GM12878 (cell line): Measurements from ENCODE around the gene ISLR. TPM values are rescaled to one million over a fixed set of nuclear protein-coding genes. Genes with fewer than 3 reads are reported as not detected.

ENCODE experiments used
- ATAC-seq: fragments of 200-7000 bp; cut with Tn5 transposase; 3 replicates; pipeline ENCODE4 v1.9.1; 2020; ENCODE audit warnings: mild to moderate bottlenecking, moderate library complexity
- BruUV-seq: library from RNA; stranded (reverse); fragments of 400-500 nt; replicated peaks from 2 replicates; lab custom pipeline; 2021; lab: Mats Ljungman, UMichigan
- CTCF ChIA-PET: fragments of 300-600 bp; sonication (Branson Sonifier 250); formaldehyde crosslinking; extraction: SDS; loops from one replicate; lab custom pipeline; 2021; ENCODE audit warnings: inconsistent platforms; lab: Yijun Ruan, JAX
- POLR2A ChIA-PET: fragments of 350-600 bp; formaldehyde crosslinking; extraction: SDS; loops from one replicate; lab custom pipeline; 2021; ENCODE audit warnings: inconsistent platforms; lab: Charles Lee
- RAD21 ChIA-PET: fragments of 300-600 bp; sonication (Branson Sonifier 250); formaldehyde crosslinking; loops from one replicate; lab custom pipeline; 2023; ENCODE audit warnings: antibody characterized with exemption; ENCODE audit not compliant: unreplicated experiment; lab: Charles Lee
- SMC1A ChIA-PET: fragments of 300-600 bp; sonication (Branson Sonifier 250); formaldehyde crosslinking; loops from one replicate; lab custom pipeline; 2023; ENCODE audit not compliant: unreplicated experiment, uncharacterized antibody; lab: Charles Lee
- DNase-seq: peaks from one replicate; pipeline ENCODE4 v3.0.0-alpha.2; 2011; ENCODE audit warnings: low read depth, low spot score
- FAIRE-seq: peaks from 3 replicates; lab custom pipeline; 2011; peaks lifted over from hg19 to GRCh38; lab: Jason Lieb, UNC
- H2AFZ ChIP-seq: 2 replicates; pipeline ENCODE4 v1.6.0; 2011; ENCODE audit warnings: low read depth, low read length, control low read depth; ENCODE audit not compliant: control insufficient read depth
- H3K27ac ChIP-seq: 2 replicates; pipeline ENCODE4 v1.5.1; 2011; ENCODE audit warnings: control low read depth; ENCODE audit not compliant: control insufficient read depth, insufficient read depth
- H3K27me3 ChIP-seq, 2 experiments: replicated peaks in 1 of 2; 2 replicates each; pipeline versions ENCODE4 v1.6.0 to v1.6.1; 2011; ENCODE audit warnings: low read length in 1 of 2; ENCODE audit not compliant: control insufficient read depth in 2 of 2, insufficient read depth in 2 of 2
- H3K36me3 ChIP-seq, 2 experiments: 2 replicates each; pipeline ENCODE4 v1.5.1; 2011; ENCODE audit warnings: low read length in 1 of 2; ENCODE audit not compliant: control insufficient read depth in 2 of 2, insufficient read depth in 2 of 2
- H3K4me1 ChIP-seq: 2 replicates; pipeline ENCODE4 v1.6.1; 2011; ENCODE audit warnings: mild to moderate bottlenecking, low read length, moderate library complexity, mixed read lengths; ENCODE audit not compliant: control insufficient read depth, insufficient read depth
- H3K4me2 ChIP-seq: 2 replicates; pipeline ENCODE4 v1.6.0; 2011; ENCODE audit warnings: control low read depth; ENCODE audit not compliant: control insufficient read depth, insufficient read depth
- H3K4me3 ChIP-seq: fragments of 200-600 bp; sonication (generic); 2 replicates; pipeline ENCODE4 v1.5.1; 2016
- H3K79me2 ChIP-seq: 2 replicates; pipeline ENCODE4 v1.6.0; 2011; ENCODE audit warnings: low read length; ENCODE audit not compliant: control insufficient read depth, insufficient read depth
- H3K9ac ChIP-seq: 2 replicates; pipeline ENCODE4 v1.8.0; 2011; ENCODE audit warnings: low read length, control low read depth, mixed read lengths; ENCODE audit not compliant: control insufficient read depth, insufficient read depth
- H3K9me3 ChIP-seq: replicated peaks from 3 replicates; pipeline ENCODE4 v1.5.1; 2011; ENCODE audit warnings: mild to moderate bottlenecking, low read length; ENCODE audit not compliant: control insufficient read depth, insufficient read depth
- H4K20me1 ChIP-seq: 2 replicates; pipeline ENCODE4 v1.6.0; 2011; ENCODE audit not compliant: control insufficient read depth, insufficient read depth
- CBFB ChIP-seq: IDR thresholded peaks from 2 replicates; pipeline ENCODE4 v1.6.1; 2016; ENCODE audit warnings: antibody characterized with exemption, low read depth
- CUX1 ChIP-seq: IDR thresholded peaks from 2 replicates; pipeline ENCODE4 v1.6.1; 2012; ENCODE audit warnings: improper control_type of control experiment, low read depth, low read length; ENCODE audit not compliant: insufficient replicate concordance
- EP300 ChIP-seq, 2 experiments: fragments of 150-350 bp in 1 of 2; IDR thresholded peaks; 2 replicates each; pipeline ENCODE4 v1.6.1; 2011 to 2012; ENCODE audit warnings: low read depth in 2 of 2, low read length in 2 of 2, borderline replicate concordance in 1 of 2, improper control_type of control experiment in 1 of 2, inconsistent platforms in 1 of 2; ENCODE audit not compliant: control insufficient read depth in 1 of 2
- GABPA ChIP-seq: IDR thresholded peaks from 2 replicates; pipeline ENCODE4 v1.6.1; 2014; ENCODE audit warnings: antibody characterized with exemption, low read depth, mild to moderate bottlenecking, inconsistent platforms
- JUNB ChIP-seq: IDR thresholded peaks from 2 replicates; pipeline ENCODE4 v1.6.1; 2016; ENCODE audit warnings: antibody characterized with exemption, mild to moderate bottlenecking
- NBN ChIP-seq: fragments of 450-650 bp; IDR thresholded peaks from 2 replicates; pipeline ENCODE4 v1.6.1; 2016
- RBBP5 ChIP-seq: fragments of 200-600 bp; sonication (generic); conservative IDR thresholded peaks from 2 replicates; pipeline ENCODE4 v1.6.1; 2016
- SKIL ChIP-seq: fragments of 450-650 bp; IDR thresholded peaks from 2 replicates; pipeline ENCODE4 v1.6.1; 2017; ENCODE audit warnings: mild to moderate bottlenecking, low read depth, inconsistent platforms; ENCODE audit not compliant: poor library complexity, severe bottlenecking
- TBL1XR1 ChIP-seq: IDR thresholded peaks from 2 replicates; pipeline ENCODE4 v1.6.1; 2012; ENCODE audit warnings: low read depth, low read length, improper control_type of control experiment
- ZBTB40 ChIP-seq: fragments of 450-650 bp; IDR thresholded peaks from 2 replicates; pipeline ENCODE4 v1.6.1; 2016; ENCODE audit warnings: mild to moderate bottlenecking, moderate library complexity, borderline replicate concordance
- ZZZ3 ChIP-seq: IDR thresholded peaks from 2 replicates; pipeline ENCODE4 v1.6.1; 2011; ENCODE audit warnings: low read depth; ENCODE audit not compliant: control insufficient read depth, insufficient read length
- WGBS: methylation state at CpG from one replicate; pipeline ENCODE4 v1.1.6; 2016; ENCODE audit warnings: low lambda C conversion rate; ENCODE audit not compliant: insufficient replicate concordance, insufficient coverage; ENCODE audit errors: missing lambda C conversion rate; 5-methylcytosine and 5-hydroxymethylcytosine counted together
- in situ Hi-C: fragments of 300-500 bp; cut with MboI; formaldehyde crosslinking; loops from 9 replicates; pipeline ENCODE4 v1.14.3; 2018; ENCODE audit warnings: mixed read lengths
- intact Hi-C: fragments of 100-400 bp; cut with micrococcal nuclease; formaldehyde crosslinking; loops from one replicate; pipeline ENCODE4 v1.14.2; 2022; ENCODE audit not compliant: unreplicated experiment
- polyA plus RNA-seq, 11 experiments: library from polyadenylated mRNA; depleted of rRNA in 4 of 11; unstranded in 6 of 11; stranded (reverse) in 5 of 11; fragments of >200 nt; fragmentation: Nextera tagmentation in 4 of 11; fragmentation: Illumina TruSeq in 1 of 11; extraction: Ambion mirVana in 4 of 11; extraction: Trizol in 1 of 11; gene quantifications; 1 replicate in 1 of 11; 2 replicates in 10 of 11; pipeline versions ENCODE4 v1.2.1 to v1.2.3, GENCODE V29; 2011 to 2016; ENCODE audit warnings: inconsistent platforms in 2 of 11, missing spikeins in 2 of 11, low read depth in 1 of 11
- total RNA-seq, 4 experiments: library from RNA; depleted of rRNA in 3 of 4; stranded (reverse); fragments of >200 nt in 3 of 4; fragmentation: Illumina TruSeq in 1 of 4; extraction: Trizol in 1 of 4; gene quantifications; 2 replicates each; pipeline versions ENCODE4 v1.2.1 to v1.2.3, GENCODE V29; 2013 to 2021

The ISLR gene
- total and polyA plus RNA-seq, 10 of the 15 experiments (the other 5 are each of a cell fraction or from before 2014, with no cell fraction given) = 0.03 to 1.8 (median 0.54) TPM

- TF ChIP-seq ZBTB40 (no peak), ZZZ3 (no peak), NBN (no peak), SKIL (no peak), TBL1XR1 (no peak)
Observed at GRCh38 chr15:74138642-74139041, 34.9 kb upstream of the ISLR start (continued).

GRCh38 chr15:74141591-74141990 is 31.9 kb upstream of the ISLR start:
- Histone ChIP-seq H3K9ac (no peak overlapping the region), H3K9me3 (no peaks in the 10 kb centered on the region; the same call in 2 of the 3 replicates), H3K4me3 (no peak overlapping the region), H3K4me1 (peaks cover 5% of the 10 kb centered on the region), H3K36me3 (no peaks in the 10 kb centered on the region), H2AFZ (no peak overlapping the region), H3K4me2 (no peak overlapping the region), H3K27ac (no peak overlapping the region), H3K79me2 (no peaks in the 10 kb centered on the region), H4K20me1 (no peaks in the 10 kb centered on the region), H3K27me3 (no peaks in the 10 kb centered on the region; a peak in 1 of 4 replicates)
- POLR2A ChIA-PET = no interaction called here
- SMC1A ChIA-PET = no interaction called here
- DNase-seq (no peak), ATAC-seq (no peak), FAIRE-seq (no peak)
- in situ Hi-C loops = no loop called here
- CTCF ChIA-PET = no interaction called here
- intact Hi-C loops = no loop called here
- RAD21 ChIA-PET = no interaction called here
- WGBS = 96% methylated on average over 1 of the region's 1 CpG
- no TSS peak for BruUV-seq
- TF ChIP-seq EP300 (IDR thresholded peaks at IDR 0.05; ENCODE audit: borderline replicate concordance in 1 of 2, control insufficient read depth in 1 of 2, low read depth in 2 of 2, low read length in 2 of 2) (no peak), JUNB (no peak), CBFB (no peak), RBBP5 (no peak), CUX1 (no peak), GABPA (no peak)
